ENCODE measurements around the gene ASB2.

Gene ASB2

DNA sequence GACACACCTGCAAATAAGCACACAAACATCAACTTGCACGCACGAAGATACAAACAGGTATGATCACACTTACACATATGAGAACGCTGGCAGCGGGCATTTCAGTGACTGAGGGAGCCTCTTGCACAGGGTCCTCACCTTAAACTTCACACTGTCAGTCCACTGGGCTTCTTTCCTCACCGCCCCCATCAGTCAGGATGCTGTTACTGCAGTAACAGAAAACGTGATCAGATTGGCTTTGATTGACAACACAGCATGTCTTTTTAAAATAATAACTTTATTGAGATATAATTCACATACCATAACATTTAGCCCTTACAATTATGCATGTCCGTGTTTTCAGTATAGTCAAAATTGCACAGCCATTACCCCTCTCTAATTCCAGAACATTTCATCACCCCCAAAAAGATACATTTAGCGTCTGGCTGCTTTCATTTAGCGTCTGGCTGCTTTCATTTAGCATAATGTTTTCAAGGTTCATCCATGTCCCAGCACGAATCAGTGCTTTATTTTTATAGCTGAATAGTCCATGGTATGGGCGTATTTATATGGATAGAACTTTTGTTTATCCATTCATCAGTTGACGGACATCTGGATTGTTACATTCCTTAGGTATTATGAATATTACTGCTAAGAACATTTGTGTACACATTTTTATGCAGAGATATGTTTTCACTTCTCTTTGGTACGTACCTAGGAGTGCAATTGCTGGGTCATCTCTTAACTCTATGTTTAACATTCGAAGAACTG is 29.1 kb upstream of the ASB2 start:
- TF ChIP-seq, protein P1, sequence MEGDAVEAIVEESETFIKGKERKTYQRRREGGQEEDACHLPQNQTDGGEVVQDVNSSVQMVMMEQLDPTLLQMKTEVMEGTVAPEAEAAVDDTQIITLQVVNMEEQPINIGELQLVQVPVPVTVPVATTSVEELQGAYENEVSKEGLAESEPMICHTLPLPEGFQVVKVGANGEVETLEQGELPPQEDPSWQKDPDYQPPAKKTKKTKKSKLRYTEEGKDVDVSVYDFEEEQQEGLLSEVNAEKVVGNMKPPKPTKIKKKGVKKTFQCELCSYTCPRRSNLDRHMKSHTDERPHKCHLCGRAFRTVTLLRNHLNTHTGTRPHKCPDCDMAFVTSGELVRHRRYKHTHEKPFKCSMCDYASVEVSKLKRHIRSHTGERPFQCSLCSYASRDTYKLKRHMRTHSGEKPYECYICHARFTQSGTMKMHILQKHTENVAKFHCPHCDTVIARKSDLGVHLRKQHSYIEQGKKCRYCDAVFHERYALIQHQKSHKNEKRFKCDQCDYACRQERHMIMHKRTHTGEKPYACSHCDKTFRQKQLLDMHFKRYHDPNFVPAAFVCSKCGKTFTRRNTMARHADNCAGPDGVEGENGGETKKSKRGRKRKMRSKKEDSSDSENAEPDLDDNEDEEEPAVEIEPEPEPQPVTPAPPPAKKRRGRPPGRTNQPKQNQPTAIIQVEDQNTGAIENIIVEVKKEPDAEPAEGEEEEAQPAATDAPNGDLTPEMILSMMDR (IDR thresholded peaks at IDR 0.05; ENCODE audit: borderline replicate concordance, extremely low read depth, low read length, poor library complexity, severe bottlenecking): peak; percentile 48
- no peak for TF ChIP-seq EZH2 (IDR thresholded peaks at IDR 0.05; ENCODE audit: borderline replicate concordance, low read depth, low read length, severe bottlenecking)
- Histone ChIP-seq H3K4me1 (ENCODE audit: insufficient read depth, low read length) (no peaks in the 10 kb centered on the region), H3K9me3 (ENCODE audit: insufficient read depth, low read length, severe bottlenecking) (no peaks in the 10 kb centered on the region), H3K27ac (ENCODE audit: low read length) (no peak overlapping the region), H4K20me1 (ENCODE audit: insufficient read depth, low read length) (0 out of 2 replicates have a peak, but pooled peaks cover 4% of the 10 kb centered on the region), H3K36me3 (ENCODE audit: insufficient read depth, low read length) (no peaks in the 10 kb centered on the region), H3K9ac (ENCODE audit: low read depth, low read length) (no peak overlapping the region), H3K79me2 (ENCODE audit: insufficient read depth, low read length) (no peaks in the 10 kb centered on the region), H3K4me2 (ENCODE audit: insufficient read depth, low read length) (no peak overlapping the region), H3K27me3 (ENCODE audit: insufficient read depth, low read length, poor library complexity) (no peaks in the 10 kb centered on the region), H2AFZ (ENCODE audit: low read depth, low read length) (no peak overlapping the region), H3K4me3 (ENCODE audit: low read depth in 1 of 2, low read length in 2 of 2) (no peak overlapping the region)
- ATAC-seq (ENCODE audit: insufficient read depth, low read depth) (no peak), DNase-seq (no peak)

DNA sequence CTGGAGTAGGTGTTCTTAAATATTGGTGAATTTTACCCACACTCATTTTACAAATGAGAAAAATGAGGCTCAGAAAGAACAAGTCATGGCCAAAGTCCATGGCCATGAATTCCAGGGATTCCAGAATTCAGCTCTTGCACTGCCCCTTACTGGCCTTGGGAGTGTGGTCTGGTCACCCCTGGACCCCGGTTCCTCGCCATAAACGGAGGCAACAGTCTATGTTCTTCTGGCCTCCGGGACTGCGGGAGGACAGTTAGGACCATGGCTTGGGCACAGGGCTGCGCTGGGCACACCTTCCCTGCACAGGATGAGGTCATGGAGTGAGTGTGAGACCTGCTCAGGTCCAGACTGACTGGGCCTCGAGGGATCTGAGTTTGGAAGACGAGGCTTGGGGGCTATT is 27.6 kb upstream of the ASB2 start:
- H3K4me2 ChIP-seq (ENCODE audit: insufficient read depth, low read length): no peak overlapping the region
- H3K36me3 ChIP-seq (ENCODE audit: insufficient read depth, low read length): no peaks in the 10 kb centered on the region
- H3K27ac ChIP-seq (ENCODE audit: low read length): no peak overlapping the region
- no peak overlapping the region for H3K4me3 ChIP-seq (ENCODE audit: low read depth in 1 of 2, low read length in 2 of 2)
- H3K4me1 ChIP-seq (ENCODE audit: insufficient read depth, low read length): no peaks in the 10 kb centered on the region
- no peaks in the 10 kb centered on the region for H3K27me3 ChIP-seq (ENCODE audit: insufficient read depth, low read length, poor library complexity)
- H3K9ac ChIP-seq (ENCODE audit: low read depth, low read length): no peak overlapping the region
- DNase-seq (no peak), ATAC-seq (ENCODE audit: insufficient read depth, low read depth) (no peak)
- TF ChIP-seq, protein P1 (IDR thresholded peaks at IDR 0.05; ENCODE audit: borderline replicate concordance, extremely low read depth, low read length, poor library complexity, severe bottlenecking): no peak
- no peak for TF ChIP-seq EZH2 (IDR thresholded peaks at IDR 0.05; ENCODE audit: borderline replicate concordance, low read depth, low read length, severe bottlenecking)
- no peak overlapping the region for H2AFZ ChIP-seq (ENCODE audit: low read depth, low read length)
- H3K9me3 ChIP-seq (ENCODE audit: insufficient read depth, low read length, severe bottlenecking): no peaks in the 10 kb centered on the region
- no peaks in the 10 kb centered on the region for H3K79me2 ChIP-seq (ENCODE audit: insufficient read depth, low read length)
- H4K20me1 ChIP-seq (ENCODE audit: insufficient read depth, low read length): 0 out of 2 replicates have a peak, but pooled peaks cover 5% of the 10 kb centered on the region

DNA sequence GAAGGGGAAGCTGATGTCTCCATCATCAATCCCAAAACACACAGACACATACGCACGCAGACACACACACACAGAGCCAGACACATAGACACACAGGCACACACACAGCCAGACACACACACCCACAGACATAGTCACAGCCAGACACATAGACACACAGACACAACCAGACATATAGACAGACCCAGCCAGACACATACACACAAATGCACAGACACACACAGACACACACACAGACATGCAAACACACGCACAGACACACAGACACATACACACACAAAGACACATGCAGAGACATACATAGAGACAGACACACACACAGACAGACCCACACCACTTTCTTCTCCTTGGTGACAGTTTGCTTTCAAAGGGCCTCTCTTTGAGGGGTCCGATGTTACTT is 27.0 kb upstream of the ASB2 start:
- Histone ChIP-seq H3K4me2 (ENCODE audit: insufficient read depth, low read length) (no peak overlapping the region), H3K36me3 (ENCODE audit: insufficient read depth, low read length) (no peaks in the 10 kb centered on the region), H3K4me1 (ENCODE audit: insufficient read depth, low read length) (no peaks in the 10 kb centered on the region), H2AFZ (ENCODE audit: low read depth, low read length) (no peak overlapping the region), H3K4me3 (ENCODE audit: low read depth in 1 of 2, low read length in 2 of 2) (no peak overlapping the region), H3K27ac (ENCODE audit: low read length) (no peak overlapping the region), H4K20me1 (ENCODE audit: insufficient read depth, low read length) (0 out of 2 replicates have a peak, but pooled peaks cover 11% of the 10 kb centered on the region), H3K27me3 (ENCODE audit: insufficient read depth, low read length, poor library complexity) (no peaks in the 10 kb centered on the region), H3K9ac (ENCODE audit: low read depth, low read length) (no peak overlapping the region), H3K9me3 (ENCODE audit: insufficient read depth, low read length, severe bottlenecking) (no peaks in the 10 kb centered on the region), H3K79me2 (ENCODE audit: insufficient read depth, low read length) (no peaks in the 10 kb centered on the region)
- DNase-seq (no peak), ATAC-seq (ENCODE audit: insufficient read depth, low read depth) (no peak)
- no peak for TF ChIP-seq EZH2 (IDR thresholded peaks at IDR 0.05; ENCODE audit: borderline replicate concordance, low read depth, low read length, severe bottlenecking)

DNA sequence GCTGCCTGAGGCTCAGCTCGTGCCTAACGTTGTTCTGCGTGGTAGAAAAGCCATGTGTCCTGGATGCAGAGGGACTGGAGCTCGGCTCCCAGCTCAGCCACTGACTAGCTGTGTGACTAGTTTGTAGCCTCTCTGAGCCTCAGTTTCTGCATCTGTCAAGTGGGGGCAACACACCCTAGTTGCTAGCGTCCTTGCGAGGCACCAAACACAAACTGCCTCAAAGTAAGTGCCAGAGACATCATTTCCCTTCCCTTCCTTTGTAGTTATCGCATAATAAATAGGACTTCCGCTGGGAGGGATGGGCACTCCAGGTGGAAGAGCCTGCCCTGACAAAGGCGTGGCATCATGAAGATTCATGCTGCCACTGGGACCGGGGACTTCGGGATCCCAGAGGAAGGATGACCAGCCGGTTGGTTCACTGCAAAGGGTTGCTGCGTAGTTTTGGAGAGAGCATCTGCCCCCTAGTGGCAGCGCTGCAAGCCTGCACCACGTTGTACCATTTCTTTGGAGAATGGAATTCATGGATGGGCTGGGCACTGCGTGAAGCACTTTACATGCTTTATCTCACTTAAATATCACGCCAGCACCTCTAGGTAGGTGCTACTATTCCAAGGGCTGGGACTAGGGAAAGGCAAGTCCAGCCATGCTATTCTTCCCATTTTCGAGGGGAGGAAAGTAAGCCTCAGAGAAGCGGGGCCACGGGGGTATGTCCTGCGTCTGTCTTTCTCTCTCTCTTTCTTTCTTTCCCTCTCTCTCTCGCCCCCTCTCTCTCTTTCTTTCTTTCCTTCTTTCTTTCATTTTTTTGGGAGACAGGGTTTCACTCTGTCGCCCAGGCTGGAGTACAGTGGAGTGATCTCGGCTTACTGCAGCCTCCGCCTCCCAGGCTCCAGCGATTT is 25.4 kb upstream of the ASB2 start:
- H3K36me3 ChIP-seq (ENCODE audit: insufficient read depth, low read length): no peaks in the 10 kb centered on the region
- H3K4me2 ChIP-seq (ENCODE audit: insufficient read depth, low read length): no peak overlapping the region
- H3K9me3 ChIP-seq (ENCODE audit: insufficient read depth, low read length, severe bottlenecking): no peaks in the 10 kb centered on the region
- no peak overlapping the region for H2AFZ ChIP-seq (ENCODE audit: low read depth, low read length)
- ATAC-seq (ENCODE audit: insufficient read depth, low read depth): peak; percentile 91
- no peaks in the 10 kb centered on the region for H3K79me2 ChIP-seq (ENCODE audit: insufficient read depth, low read length)
- H3K4me3 ChIP-seq (ENCODE audit: low read depth in 1 of 2, low read length in 2 of 2): no peak overlapping the region
- TF ChIP-seq EZH2 (IDR thresholded peaks at IDR 0.05; ENCODE audit: borderline replicate concordance, low read depth, low read length, severe bottlenecking): no peak
- TF ChIP-seq, protein P1 (IDR thresholded peaks at IDR 0.05; ENCODE audit: borderline replicate concordance, extremely low read depth, low read length, poor library complexity, severe bottlenecking): peak; percentile 97
- no peaks in the 10 kb centered on the region for H3K4me1 ChIP-seq (ENCODE audit: insufficient read depth, low read length)
- no peak overlapping the region for H3K9ac ChIP-seq (ENCODE audit: low read depth, low read length)
- 0 out of 2 replicates have a peak, but pooled peaks cover 14% of the 10 kb centered on the region for H4K20me1 ChIP-seq (ENCODE audit: insufficient read depth, low read length)
- DNase-seq: peak; percentile 42
- no peaks in the 10 kb centered on the region for H3K27me3 ChIP-seq (ENCODE audit: insufficient read depth, low read length, poor library complexity)
- H3K27ac ChIP-seq (ENCODE audit: low read length): no peak overlapping the region

All from DND-41 (cell line).